Measurements from ENCODE around the gene TENT4A.
"Not testable (repeated sequence)": the region's sequence is repeated elsewhere in the genome, so short reads cannot be mapped to it uniquely, and the experiment has no call there.

TENT4A gene

GRCh38 chr5:6713274-6714225 lies at the start of gene TENT4A:
TSS of gene TENT4A (plus strand) at chr5:6713432. CDS start at chr5:6713984, 552 bp downstream.
- no peak for DNase-seq (ENCODE audit: low read depth)

GRCh38 chr5:6666762-6667161 lies 46.5 kb upstream of the TENT4A start:
- DNase-seq (ENCODE audit: low read depth) = no peak

GRCh38 chr5:6667648-6668047 lies 45.6 kb upstream of the TENT4A start:
- no peak for DNase-seq (ENCODE audit: low read depth)

DNA sequence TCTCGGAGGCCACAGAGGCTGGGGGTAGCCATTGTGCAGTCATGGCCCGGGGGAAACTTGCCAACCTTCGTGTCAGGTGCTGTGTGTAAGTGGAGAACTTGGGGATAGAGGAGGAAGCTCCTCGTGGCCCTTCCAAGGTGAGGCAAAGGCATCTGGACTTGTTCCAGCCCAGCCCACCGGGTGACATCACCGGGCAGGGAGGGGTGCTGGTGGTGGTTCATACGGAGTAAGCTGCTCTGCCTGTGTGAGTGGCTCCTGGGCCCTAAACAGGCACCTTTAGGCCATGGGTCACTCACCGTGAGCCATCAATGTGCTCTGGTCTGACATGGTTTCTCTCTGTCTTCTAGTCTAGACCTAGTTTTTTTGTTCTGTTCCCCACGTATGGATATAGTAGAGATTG lies 44.5 kb upstream of the TENT4A start:
- not testable (repeated sequence) for DNase-seq (ENCODE audit: low read depth)

DNA sequence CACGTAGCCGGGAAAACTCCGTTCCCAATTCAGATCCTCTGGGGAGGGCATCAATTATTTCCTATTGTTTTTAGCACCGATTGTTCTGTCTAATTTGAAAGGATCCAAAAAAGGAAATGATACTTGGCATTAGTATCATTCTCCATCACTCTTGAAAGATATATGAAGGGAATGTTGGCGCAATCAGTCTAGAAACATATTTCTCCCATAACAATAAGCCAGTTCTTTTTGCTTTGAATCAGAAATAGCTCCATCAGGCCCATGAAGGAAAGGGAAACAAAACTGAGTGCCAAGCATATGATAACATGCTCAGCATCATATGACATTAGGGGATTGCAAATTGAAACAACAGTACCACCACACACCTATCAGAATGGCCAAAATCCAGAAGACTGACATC lies 40.2 kb upstream of the TENT4A start:
- DNase-seq (ENCODE audit: low read depth) = no peak

DNA sequence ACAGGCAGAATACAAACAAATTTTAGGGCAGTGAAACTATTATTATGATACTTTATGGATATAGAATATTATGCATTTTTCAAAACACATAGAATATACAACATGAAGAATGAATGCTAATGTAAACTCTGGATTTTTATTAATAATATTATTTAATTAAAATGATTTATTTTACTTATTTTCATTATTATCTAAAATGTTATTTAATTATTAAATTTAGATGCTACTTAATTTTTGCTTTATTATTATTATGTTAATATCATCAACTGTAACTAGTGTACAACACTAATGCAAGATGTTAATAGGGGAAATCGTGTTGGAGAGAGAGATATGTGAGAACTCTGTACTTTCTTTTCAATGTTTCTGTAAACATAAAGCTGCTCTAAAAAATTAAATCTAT lies 39.3 kb upstream of the TENT4A start:
- no peak for DNase-seq (ENCODE audit: low read depth)

DNA sequence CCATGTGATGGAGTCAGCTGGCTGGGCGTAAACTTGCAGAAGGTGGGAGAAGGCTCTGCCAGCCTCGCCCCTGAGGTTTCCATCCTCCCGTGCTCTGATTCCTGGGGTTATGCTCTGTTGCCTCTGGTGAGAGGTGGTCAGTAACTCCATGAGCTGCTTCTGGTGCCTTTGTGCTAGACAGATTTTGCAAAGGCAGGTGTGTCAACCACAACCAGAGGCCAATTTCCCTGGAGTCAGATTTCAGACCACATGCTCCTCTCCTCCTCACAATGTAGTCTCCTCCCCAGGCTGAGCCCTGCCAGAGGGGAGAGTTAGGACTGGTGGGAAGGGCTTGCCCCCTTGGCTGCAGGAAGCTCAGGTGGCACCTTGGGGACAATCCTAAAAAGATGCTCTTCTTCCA lies 38.8 kb upstream of the TENT4A start:
- no peak for DNase-seq (ENCODE audit: low read depth)

GRCh38 chr5:6674886-6675285 lies 38.3 kb upstream of the TENT4A start:
- DNase-seq (ENCODE audit: low read depth) = no peak

- no peak for DNase-seq (ENCODE audit: low read depth)
Observed at GRCh38 chr5:6675784-6676491, 37.3 kb upstream of the TENT4A start.

- no peak for DNase-seq (ENCODE audit: low read depth)
Observed at GRCh38 chr5:6676702-6677101, 36.5 kb upstream of the TENT4A start.

GRCh38 chr5:6678385-6678784 lies 34.8 kb upstream of the TENT4A start:
- no peak for DNase-seq (ENCODE audit: low read depth)

DNA sequence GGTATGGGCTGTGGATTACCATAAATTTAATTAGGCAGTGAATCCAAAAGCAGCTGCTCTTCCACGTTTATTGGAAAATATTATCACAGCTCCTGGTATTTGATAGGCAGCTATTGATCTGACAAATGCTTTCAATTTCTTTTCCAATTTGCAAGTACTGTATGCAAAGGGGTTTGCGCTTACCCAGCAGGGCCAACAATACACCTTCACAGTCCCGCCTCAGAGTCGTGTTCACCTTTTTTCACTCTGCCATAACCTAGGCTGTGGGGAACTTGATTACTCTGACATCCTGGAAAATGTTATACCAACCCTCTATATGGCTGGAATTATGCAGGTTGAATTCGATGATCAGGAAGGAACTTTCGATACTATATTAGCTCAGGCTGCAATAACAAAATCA lies 32.3 kb upstream of the TENT4A start:
- DNase-seq (ENCODE audit: low read depth) = no peak

DNA sequence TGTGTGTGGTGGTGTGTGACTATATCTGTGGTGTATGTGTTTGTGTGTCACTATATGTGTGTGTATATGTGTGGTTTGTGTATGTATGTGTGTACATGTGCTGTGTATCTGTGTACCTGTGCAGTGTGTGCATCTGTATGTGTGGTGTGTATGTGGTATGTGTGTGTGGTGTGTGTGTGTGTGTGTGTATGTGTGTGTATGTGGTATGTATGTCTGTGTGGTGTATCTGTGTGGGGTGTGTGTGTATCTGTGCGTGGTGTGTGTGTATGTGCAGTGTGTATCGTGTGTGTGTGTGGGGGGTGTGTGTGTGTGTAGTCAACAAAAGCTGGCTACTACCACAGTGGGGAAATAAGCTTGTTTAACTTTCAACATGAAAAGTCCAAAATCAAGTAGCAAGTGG lies 31.6 kb upstream of the TENT4A start:
- DNase-seq (ENCODE audit: low read depth) = no peak

- no peak for DNase-seq (ENCODE audit: low read depth)
Observed at GRCh38 chr5:6682239-6682638, 31.0 kb upstream of the TENT4A start.

- DNase-seq (ENCODE audit: low read depth) = no peak
Observed at GRCh38 chr5:6683241-6683640, 30.0 kb upstream of the TENT4A start.

DNA sequence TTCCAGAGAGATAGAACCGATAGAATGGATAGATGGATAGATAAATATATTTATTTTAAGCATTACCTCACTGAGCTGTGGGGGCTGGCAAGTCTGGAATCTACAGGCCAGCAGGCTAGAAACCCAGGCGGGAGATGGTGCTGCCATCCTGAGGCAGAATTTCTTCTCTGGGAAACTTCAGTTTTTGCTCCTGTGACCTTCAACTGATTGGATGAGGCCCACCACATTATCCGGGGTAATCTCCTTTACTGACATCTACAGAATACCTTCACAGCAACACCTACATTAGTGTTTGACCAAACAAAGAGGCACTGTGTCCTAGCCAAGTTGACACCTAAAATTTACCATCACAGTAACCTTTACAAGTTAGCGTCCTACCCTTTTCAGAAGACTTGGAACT lies 29.2 kb upstream of the TENT4A start:
- no peak for DNase-seq (ENCODE audit: low read depth)

DNA sequence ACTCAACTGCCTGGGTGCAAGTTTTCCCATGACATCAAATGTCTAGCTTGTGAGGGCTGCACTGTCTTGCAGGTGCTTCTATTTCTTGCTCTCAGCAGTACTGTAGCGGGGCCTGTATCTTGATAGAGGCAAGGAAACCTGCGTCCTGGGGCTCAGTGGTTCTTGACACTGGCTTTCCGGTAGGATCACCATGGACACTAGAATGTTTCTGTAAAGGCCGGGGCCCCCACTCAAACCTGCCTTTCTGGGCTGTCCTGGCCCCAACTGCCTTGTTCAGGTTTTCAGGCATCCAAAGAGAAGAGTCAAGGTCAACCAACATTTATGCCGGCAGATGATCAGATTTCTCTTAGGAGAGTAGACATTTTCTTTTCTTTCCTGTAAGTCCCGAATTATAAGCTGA lies 26.7 kb upstream of the TENT4A start:
- no peak for DNase-seq (ENCODE audit: low read depth)

DNA sequence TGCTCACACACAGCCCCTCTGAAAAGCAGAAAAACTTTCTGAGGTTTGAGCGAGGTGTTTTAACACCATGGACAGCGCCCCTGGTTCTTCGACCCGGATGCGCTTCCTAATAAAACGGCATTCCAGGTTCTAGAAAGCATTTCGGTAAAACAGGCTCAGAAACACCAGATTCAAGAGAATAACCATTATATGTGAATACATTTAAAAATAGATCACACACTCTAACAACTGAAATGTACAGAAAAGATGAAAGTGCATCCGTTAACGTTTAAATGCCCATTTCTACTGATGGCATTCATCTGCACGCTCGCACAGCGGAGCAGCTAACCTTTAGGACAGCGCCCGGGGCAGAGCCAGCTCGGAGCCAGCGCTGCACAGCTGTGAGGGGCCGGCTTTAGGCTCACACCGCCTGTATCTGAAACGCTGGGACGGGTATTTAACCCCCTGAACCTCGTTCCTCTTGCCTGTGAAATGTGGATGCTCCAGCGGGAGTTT lies 26.3 kb upstream of the TENT4A start:
- no peak for DNase-seq (ENCODE audit: low read depth)

DNA sequence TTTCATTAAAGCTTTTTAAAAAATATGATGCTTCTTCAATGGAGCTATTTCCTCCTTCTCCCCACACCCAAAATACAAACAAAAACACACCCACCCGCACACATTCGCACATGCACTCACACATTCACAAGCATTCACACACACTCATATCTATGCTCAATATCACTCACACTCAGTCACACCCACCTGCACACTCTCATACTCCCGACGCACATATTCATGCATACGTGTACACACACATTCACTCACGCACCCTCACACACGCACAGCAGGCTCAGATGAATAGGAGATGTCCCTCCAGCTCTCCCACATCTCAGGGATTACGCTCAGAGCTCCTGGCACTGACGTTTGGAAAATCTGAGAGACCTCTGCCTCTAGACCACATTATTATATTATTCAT lies 25.7 kb upstream of the TENT4A start:
- DNase-seq (ENCODE audit: low read depth) = no peak

DNA sequence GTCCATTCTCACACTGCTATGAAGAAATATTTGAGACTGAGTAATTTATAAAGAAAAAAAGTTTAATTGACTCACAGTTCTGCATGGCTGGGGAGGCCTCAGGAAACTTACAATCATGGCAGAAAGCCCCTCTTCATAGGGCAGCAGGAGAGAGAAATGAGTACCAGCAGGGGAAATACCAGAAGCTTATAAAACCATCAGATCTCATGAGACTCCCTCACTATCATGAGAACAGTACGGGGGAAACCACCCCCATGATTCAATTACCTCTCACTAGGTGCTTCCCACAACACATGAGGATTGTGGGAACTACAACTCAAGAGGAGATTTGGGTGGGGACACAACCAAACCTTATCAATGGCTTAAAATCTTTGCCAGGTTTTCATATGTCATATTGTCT lies 20.3 kb upstream of the TENT4A start:
- no peak for DNase-seq (ENCODE audit: low read depth)

- DNase-seq (ENCODE audit: low read depth) = no peak
Observed at GRCh38 chr5:6698696-6699095, 14.5 kb upstream of the TENT4A start.

- DNase-seq (ENCODE audit: low read depth) = no peak
Observed at GRCh38 chr5:6699357-6699756, 13.9 kb upstream of the TENT4A start.

DNA sequence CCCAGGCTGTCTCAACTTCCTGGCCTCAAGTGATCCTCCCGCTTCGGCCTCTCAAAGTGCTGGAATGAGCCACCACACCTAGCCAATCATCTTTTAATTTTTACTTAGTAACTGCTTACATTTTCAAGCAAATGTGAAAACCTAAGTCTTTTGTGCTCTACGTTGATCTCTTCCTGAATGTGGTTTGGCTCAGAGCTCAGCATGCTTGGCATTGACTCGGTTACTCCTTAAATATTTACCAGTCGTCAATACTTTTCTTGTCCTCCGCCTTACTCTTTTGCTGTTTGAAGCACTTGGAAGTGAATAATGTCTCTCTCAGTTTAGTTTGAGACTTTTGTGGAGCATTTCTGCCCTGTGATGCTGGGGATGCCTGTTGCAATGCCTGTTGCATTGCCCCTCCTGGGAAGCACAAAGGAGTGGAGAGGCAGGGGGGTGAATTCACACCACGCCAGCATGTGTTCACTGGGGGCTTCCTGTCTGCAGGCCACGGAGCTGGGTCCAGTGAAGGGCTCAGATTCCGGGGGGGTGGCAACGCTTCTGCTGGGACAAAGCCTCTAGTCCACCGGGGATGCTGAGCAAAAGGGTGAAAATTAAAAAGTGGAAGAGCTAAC lies 13.1 kb upstream of the TENT4A start:
- no peak for DNase-seq (ENCODE audit: low read depth)

Measured in stimulated activated CD8-positive, alpha-beta memory T cell treated with anti-CD3 and anti-CD28 coated beads, Interleukin-12 subunit alpha, Interleukin-12 subunit beta, amount 100 ng/mL, for 1 hour (primary cell).